Stimulated activated naive CD8-positive, alpha-beta T cell treated with anti-CD3 and anti-CD28 coated beads, Interleukin-15, amount 100 ng/mL, for 72 hours (primary cell): ENCODE results near the gene ARHGAP45.

Experiments used
- ATAC-seq: fragments of 150-1000 bp; cut with Tn5 transposase; 2 replicates; pipeline ENCODE4 v1.10.0; 2021; ENCODE audit warnings: mild to moderate bottlenecking, moderate library complexity
- DNase-seq, 2 donors: peaks; one replicate each; pipeline ENCODE4 v3.0.0; 2021 to 2022
- H3K27ac Mint-ChIP-seq, 2 donors: one replicate each; pipeline ENCODE4 v1.8.0; 2022; ENCODE audit warnings: mild to moderate bottlenecking in 2 of 2, mixed read lengths in 2 of 2, moderate library complexity in 2 of 2
- H3K27me3 Mint-ChIP-seq: one replicate; pipeline ENCODE4 v1.8.0; 2022; ENCODE audit warnings: mixed read lengths
- H3K4me1 Mint-ChIP-seq: one replicate; pipeline ENCODE4 v1.8.0; 2022; ENCODE audit warnings: mild to moderate bottlenecking, mixed read lengths
- H3K4me3 Mint-ChIP-seq, 2 donors: one replicate each; pipeline ENCODE4 v1.8.0; 2022; ENCODE audit warnings: mild to moderate bottlenecking in 2 of 2, mixed read lengths in 2 of 2, moderate library complexity in 1 of 2
- H3K9me3 Mint-ChIP-seq, 2 donors: one replicate each; pipeline ENCODE4 v1.8.0; 2022; ENCODE audit warnings: mixed read lengths in 2 of 2

The ARHGAP45 gene

DNA sequence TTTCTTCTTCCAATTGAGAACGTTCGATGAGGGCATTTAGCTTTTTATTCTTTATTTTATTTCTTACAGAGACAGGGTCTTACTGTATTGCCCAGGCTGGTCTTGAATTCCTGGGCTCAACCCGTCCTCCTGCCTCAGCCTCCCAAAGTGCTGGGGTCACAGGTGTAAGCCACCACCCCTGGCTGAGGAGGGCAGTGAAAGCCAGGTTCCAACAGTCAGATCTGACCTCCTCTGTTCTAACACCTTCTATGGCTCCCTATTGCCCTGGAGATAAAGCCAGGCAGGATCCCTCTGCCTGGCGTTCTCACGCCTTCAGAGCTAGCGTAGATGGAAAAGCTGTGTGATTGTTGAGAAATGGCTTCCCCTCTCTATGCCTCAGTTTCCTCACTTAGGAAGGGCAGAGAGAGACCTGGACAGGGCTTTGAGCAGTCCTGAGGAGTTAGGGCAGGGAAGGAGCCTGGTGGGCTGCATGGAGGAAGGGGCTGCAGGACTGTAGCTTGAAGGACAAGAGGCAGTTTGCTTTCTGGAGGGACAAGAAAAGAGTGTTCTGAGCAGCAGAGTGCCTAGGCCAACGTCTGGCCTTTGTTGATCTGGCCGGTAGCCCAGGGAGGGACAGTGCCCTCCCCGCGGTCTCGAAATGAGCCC is 5.5 kb downstream of the ARHGAP45 start:
- Mint-ChIP-seq H3K27me3 (no peaks in the 10 kb centered on the region), H3K4me1 (peaks cover 73% of the 10 kb centered on the region), H3K4me3 (peak overlapping the region; percentile 70 to 79), H3K9me3 (no peaks in the 10 kb centered on the region), H3K27ac (peak overlapping the region in 1 of 2 donors; percentile 31)
- DNase-seq (no peak), ATAC-seq (no peak)

- ATAC-seq (no peak), DNase-seq (peak in 1 of 2 donors; percentile 30)
- no peaks in the 10 kb centered on the region for H3K9me3 Mint-ChIP-seq
- peak overlapping the region; percentile 9 to 83 for H3K4me3 Mint-ChIP-seq
- no peaks in the 10 kb centered on the region for H3K27me3 Mint-ChIP-seq
- H3K4me1 Mint-ChIP-seq = peaks cover 81% of the 10 kb centered on the region
- H3K27ac Mint-ChIP-seq = no peak overlapping the region
Measured at GRCh38 chr19:1073063-1073955, 6.3 kb downstream of the ARHGAP45 start.

DNA sequence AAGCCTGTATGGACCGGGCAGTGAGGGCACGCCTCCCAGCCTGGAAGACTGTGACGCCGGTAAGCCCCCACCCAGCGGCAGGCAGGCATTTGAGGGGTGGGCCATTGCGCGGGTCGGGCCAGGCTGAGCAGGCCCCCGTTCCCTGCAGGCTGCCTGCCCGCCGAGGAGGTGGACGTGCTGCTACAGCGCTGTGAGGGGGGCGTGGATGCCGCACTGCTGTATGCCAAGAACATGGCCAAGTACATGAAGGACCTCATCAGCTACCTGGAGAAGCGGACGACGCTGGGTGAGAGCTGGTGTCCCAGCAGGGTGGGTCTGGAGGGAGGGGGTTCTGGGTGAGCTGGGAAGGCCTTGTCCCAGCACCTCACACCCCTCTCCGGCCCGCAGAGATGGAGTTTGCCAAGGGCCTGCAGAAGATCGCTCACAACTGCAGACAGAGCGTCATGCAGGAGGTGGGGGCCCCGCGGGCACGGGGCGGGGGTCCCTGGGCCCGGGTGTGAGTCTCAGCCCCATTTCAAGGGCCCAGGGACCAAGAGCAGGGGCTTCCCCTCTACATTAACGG is 7.1 kb downstream of the ARHGAP45 start:
- peak in 1 of 2 donors; percentile 49 for DNase-seq
- ATAC-seq = peak; percentile 1
- Mint-ChIP-seq H3K27ac (peak overlapping the region in 1 of 2 donors; percentile 95), H3K4me1 (peaks cover 77% of the 10 kb centered on the region), H3K27me3 (no peaks in the 10 kb centered on the region), H3K9me3 (no peaks in the 10 kb centered on the region), H3K4me3 (peak overlapping the region; percentile 62 to 83)

DNA sequence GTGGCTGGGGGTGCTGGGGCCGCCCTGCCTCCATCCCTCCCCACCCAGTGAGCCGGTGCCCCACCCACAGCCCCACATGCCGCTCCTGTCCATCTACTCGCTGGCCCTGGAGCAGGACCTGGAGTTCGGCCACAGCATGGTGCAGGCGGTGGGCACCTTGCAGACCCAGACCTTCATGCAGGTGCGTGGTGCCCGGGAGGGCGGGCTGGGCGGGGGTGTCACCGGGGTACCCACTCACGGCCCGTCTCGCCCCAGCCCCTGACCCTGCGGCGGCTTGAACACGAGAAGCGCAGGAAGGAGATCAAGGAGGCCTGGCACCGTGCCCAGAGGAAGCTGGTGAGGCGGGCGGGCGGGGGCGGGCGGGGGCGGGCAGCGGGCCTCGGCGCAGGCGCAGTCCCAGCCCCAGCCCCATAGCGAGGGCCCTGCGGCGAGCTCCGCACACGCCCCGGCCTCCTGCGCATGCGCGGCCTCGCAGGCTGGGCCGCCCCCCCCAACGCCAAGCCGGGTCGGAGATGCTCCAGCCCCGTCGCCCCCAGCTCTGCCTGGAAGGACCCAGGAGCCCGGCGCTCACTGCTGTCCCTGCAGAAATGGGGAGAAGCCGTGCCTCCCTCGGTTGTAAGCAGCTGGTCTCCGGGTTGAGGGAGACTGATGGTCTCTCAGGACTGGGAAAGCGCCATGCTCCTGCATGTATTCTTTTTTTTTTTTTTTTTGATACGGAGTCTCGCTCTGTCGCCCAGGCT is 7.7 kb downstream of the ARHGAP45 start:
- DNase-seq (peak; percentile 84 to 88), ATAC-seq (peak; percentile 40)
- Mint-ChIP-seq H3K4me1 (peaks cover 75% of the 10 kb centered on the region), H3K4me3 (peak overlapping the region; percentile 73 to 83), H3K9me3 (no peaks in the 10 kb centered on the region), H3K27me3 (no peaks in the 10 kb centered on the region), H3K27ac (no peak overlapping the region)

GRCh38 chr19:1076046-1076386 is 9.0 kb downstream of the ARHGAP45 start:
- Mint-ChIP-seq H3K27ac (peak overlapping the region in 1 of 2 donors; percentile 91), H3K4me1 (peaks cover 83% of the 10 kb centered on the region), H3K27me3 (no peaks in the 10 kb centered on the region), H3K9me3 (no peaks in the 10 kb centered on the region), H3K4me3 (peak overlapping the region; percentile 58 to 73)
- no peak for ATAC-seq
- no peak for DNase-seq

GRCh38 chr19:1076951-1077350 is 10.0 kb downstream of the ARHGAP45 start:
- DNase-seq = peak; percentile 91 to 95
- Mint-ChIP-seq H3K4me1 (peaks cover 87% of the 10 kb centered on the region), H3K27me3 (no peaks in the 10 kb centered on the region), H3K9me3 (no peaks in the 10 kb centered on the region), H3K4me3 (peak overlapping the region; percentile 73 to 84), H3K27ac (peak overlapping the region; percentile 88 to 95)
- ATAC-seq = peak; percentile 86

DNA sequence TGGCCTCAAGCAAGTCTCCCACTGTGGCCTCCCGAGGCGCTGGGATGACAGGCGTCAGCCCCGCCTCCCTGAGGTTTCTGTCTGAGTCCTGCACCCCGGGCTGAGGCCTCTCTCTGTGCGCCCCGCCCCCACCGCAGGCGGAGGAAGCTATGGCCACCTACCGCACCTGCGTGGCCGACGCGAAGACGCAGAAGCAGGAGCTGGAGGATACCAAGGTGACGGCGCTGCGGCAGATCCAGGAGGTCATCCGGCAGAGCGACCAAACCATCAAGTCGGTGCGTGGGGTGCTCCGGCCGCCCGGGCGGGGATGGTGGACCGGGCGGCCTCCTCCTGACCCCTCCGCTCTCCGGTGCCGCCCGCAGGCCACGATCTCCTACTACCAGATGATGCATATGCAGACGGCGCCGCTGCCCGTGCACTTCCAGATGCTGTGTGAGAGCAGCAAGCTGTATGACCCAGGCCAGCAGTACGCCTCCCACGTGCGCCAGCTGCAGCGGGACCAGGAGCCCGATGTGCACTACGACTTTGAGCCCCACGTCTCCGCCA is 12.7 kb downstream of the ARHGAP45 start:
- H3K4me1 Mint-ChIP-seq = peaks cover 89% of the 10 kb centered on the region
- H3K9me3 Mint-ChIP-seq = no peaks in the 10 kb centered on the region
- ATAC-seq (peak; percentile 34), DNase-seq (peak; percentile 73 to 86)
- H3K4me3 Mint-ChIP-seq = peak overlapping the region; percentile 49 to 53
- peak overlapping the region in 1 of 2 donors; percentile 78 for H3K27ac Mint-ChIP-seq
- no peaks in the 10 kb centered on the region for H3K27me3 Mint-ChIP-seq

GRCh38 chr19:1080360-1081161 is 13.6 kb downstream of the ARHGAP45 start:
- H3K4me3 Mint-ChIP-seq = peak overlapping the region in 1 of 2 donors; percentile 6
- H3K4me1 Mint-ChIP-seq = peaks cover 92% of the 10 kb centered on the region
- H3K27ac Mint-ChIP-seq = peak overlapping the region in 1 of 2 donors; percentile 77
- H3K27me3 Mint-ChIP-seq = no peaks in the 10 kb centered on the region
- DNase-seq (peak in 1 of 2 donors; percentile 16), ATAC-seq (no peak)
- H3K9me3 Mint-ChIP-seq = no peaks in the 10 kb centered on the region

- Mint-ChIP-seq H3K4me3 (no peak overlapping the region), H3K9me3 (no peaks in the 10 kb centered on the region), H3K27me3 (no peaks in the 10 kb centered on the region), H3K4me1 (peaks cover 93% of the 10 kb centered on the region), H3K27ac (peak overlapping the region in 1 of 2 donors; percentile 98)
- peak in 1 of 2 donors; percentile 24 for DNase-seq
- ATAC-seq = no peak
Measured at GRCh38 chr19:1081301-1082164, 14.6 kb downstream of the ARHGAP45 start.

DNA sequence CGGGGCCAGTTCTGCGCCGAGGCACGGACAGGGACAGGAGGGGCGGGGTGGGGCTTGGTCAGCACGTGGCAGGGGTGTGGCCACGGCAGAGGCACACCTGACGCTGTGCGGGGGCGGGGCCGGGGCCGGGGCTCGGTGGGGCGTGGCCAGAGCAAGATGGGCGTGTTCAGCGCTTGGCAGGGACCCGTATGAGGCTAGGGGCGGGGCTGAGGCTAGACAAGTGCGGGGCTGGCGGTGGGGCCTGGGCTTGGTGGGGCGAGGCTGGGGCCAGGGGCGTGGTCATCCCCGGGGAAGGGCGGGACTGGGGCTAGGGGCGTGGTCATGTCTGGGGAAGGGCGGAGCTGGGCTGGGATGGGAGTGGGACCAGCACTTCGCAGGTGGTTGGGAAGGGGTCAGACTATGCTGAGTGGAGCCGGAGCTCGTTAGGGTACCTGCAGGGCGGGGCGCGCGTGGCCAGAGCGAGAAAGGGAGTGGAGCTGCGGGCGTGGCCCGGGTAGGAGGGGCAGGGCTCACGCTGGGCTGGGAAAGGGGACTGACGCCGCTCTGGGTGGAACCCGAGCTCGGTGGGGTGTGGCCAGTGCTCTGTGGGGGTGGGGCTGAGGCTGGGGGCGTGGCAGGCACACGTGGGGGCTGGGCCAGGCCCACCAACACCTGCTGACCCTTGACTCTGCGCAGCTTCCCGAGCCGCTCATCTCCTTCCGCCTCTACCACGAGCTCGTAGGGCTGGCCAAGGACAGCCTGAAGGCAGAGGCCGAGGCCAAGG is 15.4 kb downstream of the ARHGAP45 start:
- DNase-seq (peak; percentile 83 to 85), ATAC-seq (peak; percentile 71)
- H3K4me1 Mint-ChIP-seq = peaks cover 93% of the 10 kb centered on the region
- no peaks in the 10 kb centered on the region for H3K9me3 Mint-ChIP-seq
- peak overlapping the region in 1 of 2 donors; percentile 98 for H3K27ac Mint-ChIP-seq
- H3K27me3 Mint-ChIP-seq = no peaks in the 10 kb centered on the region
- peak overlapping the region in 1 of 2 donors; percentile 29 for H3K4me3 Mint-ChIP-seq

- H3K27me3 Mint-ChIP-seq = no peaks in the 10 kb centered on the region
- DNase-seq = no peak
- peak overlapping the region in 1 of 2 donors; percentile 37 for H3K4me3 Mint-ChIP-seq
- no peaks in the 10 kb centered on the region for H3K9me3 Mint-ChIP-seq
- H3K27ac Mint-ChIP-seq = peak overlapping the region in 1 of 2 donors; percentile 98
- no peak for ATAC-seq
- peaks cover 93% of the 10 kb centered on the region for H3K4me1 Mint-ChIP-seq
Measured at GRCh38 chr19:1082928-1083816, 16.2 kb downstream of the ARHGAP45 start.
